BE2C (cell line): Measurements from ENCODE around the gene PDGFB.

Source experiments
- DNase-seq: peaks from one replicate; pipeline ENCODE4 v3.0.0-alpha.2; 2020
- H3K27me3 ChIP-seq: fragments of 250-450 bp; sonication (Bioruptor Pico); 2 replicates; pipeline ENCODE4 v1.5.1; 2020; ENCODE audit warnings: mild to moderate bottlenecking
- H3K36me3 ChIP-seq: fragments of 250-450 bp; sonication (Bioruptor Pico); 2 replicates; pipeline ENCODE4 v1.5.1; 2020; ENCODE audit warnings: mild to moderate bottlenecking
- H3K4me1 ChIP-seq: fragments of 250-450 bp; sonication (Bioruptor Pico); 2 replicates; pipeline ENCODE4 v1.5.1; 2020
- H3K4me3 ChIP-seq: 2 replicates; pipeline ENCODE4 v1.5.1; 2011; ENCODE audit warnings: low read depth, low read length
- H3K9me3 ChIP-seq: fragments of 250-450 bp; sonication (Bioruptor Pico); 2 replicates; pipeline ENCODE4 v1.5.1; 2020
- TF ChIP-seq, protein P1 (sequence below): IDR thresholded peaks from 2 replicates; pipeline ENCODE4 v1.5.1; 2012; ENCODE audit warnings: mild to moderate bottlenecking, low read depth, low read length

Gene PDGFB

GRCh38 chr22:39208013-39208680, 36.6 kb downstream of the PDGFB start:
- no peaks in the 10 kb centered on the region for H3K27me3 ChIP-seq
- TF ChIP-seq, protein P1, sequence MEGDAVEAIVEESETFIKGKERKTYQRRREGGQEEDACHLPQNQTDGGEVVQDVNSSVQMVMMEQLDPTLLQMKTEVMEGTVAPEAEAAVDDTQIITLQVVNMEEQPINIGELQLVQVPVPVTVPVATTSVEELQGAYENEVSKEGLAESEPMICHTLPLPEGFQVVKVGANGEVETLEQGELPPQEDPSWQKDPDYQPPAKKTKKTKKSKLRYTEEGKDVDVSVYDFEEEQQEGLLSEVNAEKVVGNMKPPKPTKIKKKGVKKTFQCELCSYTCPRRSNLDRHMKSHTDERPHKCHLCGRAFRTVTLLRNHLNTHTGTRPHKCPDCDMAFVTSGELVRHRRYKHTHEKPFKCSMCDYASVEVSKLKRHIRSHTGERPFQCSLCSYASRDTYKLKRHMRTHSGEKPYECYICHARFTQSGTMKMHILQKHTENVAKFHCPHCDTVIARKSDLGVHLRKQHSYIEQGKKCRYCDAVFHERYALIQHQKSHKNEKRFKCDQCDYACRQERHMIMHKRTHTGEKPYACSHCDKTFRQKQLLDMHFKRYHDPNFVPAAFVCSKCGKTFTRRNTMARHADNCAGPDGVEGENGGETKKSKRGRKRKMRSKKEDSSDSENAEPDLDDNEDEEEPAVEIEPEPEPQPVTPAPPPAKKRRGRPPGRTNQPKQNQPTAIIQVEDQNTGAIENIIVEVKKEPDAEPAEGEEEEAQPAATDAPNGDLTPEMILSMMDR = no peak
- H3K4me1 ChIP-seq = no peaks in the 10 kb centered on the region
- no peaks in the 10 kb centered on the region for H3K36me3 ChIP-seq
- H3K9me3 ChIP-seq = no peaks in the 10 kb centered on the region
- peak; percentile 2 for DNase-seq
- no peak overlapping the region for H3K4me3 ChIP-seq

- Histone ChIP-seq H3K36me3 (no peaks in the 10 kb centered on the region), H3K27me3 (no peaks in the 10 kb centered on the region), H3K4me3 (no peak overlapping the region), H3K9me3 (no peaks in the 10 kb centered on the region), H3K4me1 (no peaks in the 10 kb centered on the region)
- DNase-seq = no peak
- TF ChIP-seq, protein P1 = no peak
Observed at GRCh38 chr22:39207141-39208012, 37.4 kb downstream of the PDGFB start.

- no peak for DNase-seq
- Histone ChIP-seq H3K27me3 (no peaks in the 10 kb centered on the region), H3K9me3 (no peaks in the 10 kb centered on the region), H3K36me3 (no peaks in the 10 kb centered on the region), H3K4me1 (no peaks in the 10 kb centered on the region; the same call in 1 of the 2 replicates), H3K4me3 (no peak overlapping the region)
- TF ChIP-seq, protein P1 = no peak
Observed at GRCh38 chr22:39206491-39206890, 38.3 kb downstream of the PDGFB start.

GRCh38 chr22:39205344-39206021, 39.3 kb downstream of the PDGFB start:
- DNase-seq = no peak
- TF ChIP-seq, protein P1 = no peak
- no peaks in the 10 kb centered on the region; the same call in 1 of the 2 replicates for H3K4me1 ChIP-seq
- no peak overlapping the region for H3K4me3 ChIP-seq
- H3K27me3 ChIP-seq = no peaks in the 10 kb centered on the region
- H3K9me3 ChIP-seq = no peaks in the 10 kb centered on the region
- no peaks in the 10 kb centered on the region for H3K36me3 ChIP-seq

GRCh38 chr22:39204216-39204615, 40.6 kb downstream of the PDGFB start:
- H3K36me3 ChIP-seq = no peaks in the 10 kb centered on the region
- DNase-seq = no peak
- no peaks in the 10 kb centered on the region; the same call in 1 of the 2 replicates for H3K4me1 ChIP-seq
- no peak overlapping the region for H3K4me3 ChIP-seq
- H3K9me3 ChIP-seq = no peaks in the 10 kb centered on the region
- no peaks in the 10 kb centered on the region for H3K27me3 ChIP-seq
- TF ChIP-seq, protein P1 = no peak
